SJSA1 (cell line): ENCODE data around the gene CNDP1. TPM values are rescaled to one million over a fixed set of nuclear protein-coding genes. Genes with fewer than 3 reads are reported as not detected.

Experiments used
- DNase-seq, 2 experiments: peaks; one replicate each; pipeline ENCODE4 v3.0.0-alpha.2; 2015 to 2020; ENCODE audit warnings: low spot score in 2 of 2, low read depth in 1 of 2
- H3K27ac ChIP-seq: fragments of 250-450 bp; sonication (Bioruptor Pico); 2 replicates; pipeline ENCODE4 v1.5.1; 2020; ENCODE audit warnings: mild to moderate bottlenecking, moderate library complexity
- H3K27me3 ChIP-seq: fragments of 250-450 bp; sonication (Bioruptor Pico); replicated peaks from 2 replicates; pipeline ENCODE4 v1.5.1; 2020; ENCODE audit warnings: mild to moderate bottlenecking, moderate library complexity
- H3K36me3 ChIP-seq: fragments of 250-450 bp; sonication (Bioruptor Pico); 2 replicates; pipeline ENCODE4 v1.5.1; 2020; ENCODE audit warnings: mild to moderate bottlenecking
- H3K4me1 ChIP-seq: fragments of 250-450 bp; sonication (Bioruptor Pico); replicated peaks from 2 replicates; pipeline ENCODE4 v1.6.1; 2021; ENCODE audit warnings: mild to moderate bottlenecking
- H3K4me3 ChIP-seq: fragments of 250-450 bp; sonication (Bioruptor Pico); 2 replicates; pipeline ENCODE4 v1.5.1; 2020; ENCODE audit warnings: mild to moderate bottlenecking
- H3K9me3 ChIP-seq: fragments of 250-450 bp; sonication (Bioruptor Pico); replicated peaks from 2 replicates; pipeline ENCODE4 v1.5.1; 2020; ENCODE audit warnings: mild to moderate bottlenecking
- total RNA-seq: library from RNA; depleted of rRNA; stranded (reverse); fragments of >200 nt; shearing (Covaris generic); gene quantifications from 2 replicates; pipeline ENCODE4 v1.2.3, GENCODE V29; 2014

Gene CNDP1
- total RNA-seq, 1 experiment from 2014 or later, result not detected

DNA sequence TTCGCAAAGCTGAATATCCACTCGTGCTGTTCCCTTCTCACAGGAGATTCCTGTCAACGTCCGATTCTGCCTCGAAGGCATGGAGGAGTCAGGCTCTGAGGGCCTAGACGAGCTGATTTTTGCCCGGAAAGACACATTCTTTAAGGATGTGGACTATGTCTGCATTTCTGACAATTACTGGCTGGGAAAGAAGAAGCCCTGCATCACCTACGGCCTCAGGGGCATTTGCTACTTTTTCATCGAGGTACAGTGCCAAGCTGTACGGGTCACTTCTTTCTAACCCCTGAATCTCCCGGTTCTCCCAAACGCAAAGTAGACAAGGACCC lies 23.6 kb upstream of the CNDP1 start:
- DNase-seq, result no peak
- Histone ChIP-seq H3K27ac (no peak overlapping the region), H3K4me3 (no peak overlapping the region), H3K36me3 (peaks cover 85% of the 10 kb centered on the region), H3K27me3 (no peaks in the 10 kb centered on the region), H3K4me1 (no peaks in the 10 kb centered on the region), H3K9me3 (no peaks in the 10 kb centered on the region)

DNA sequence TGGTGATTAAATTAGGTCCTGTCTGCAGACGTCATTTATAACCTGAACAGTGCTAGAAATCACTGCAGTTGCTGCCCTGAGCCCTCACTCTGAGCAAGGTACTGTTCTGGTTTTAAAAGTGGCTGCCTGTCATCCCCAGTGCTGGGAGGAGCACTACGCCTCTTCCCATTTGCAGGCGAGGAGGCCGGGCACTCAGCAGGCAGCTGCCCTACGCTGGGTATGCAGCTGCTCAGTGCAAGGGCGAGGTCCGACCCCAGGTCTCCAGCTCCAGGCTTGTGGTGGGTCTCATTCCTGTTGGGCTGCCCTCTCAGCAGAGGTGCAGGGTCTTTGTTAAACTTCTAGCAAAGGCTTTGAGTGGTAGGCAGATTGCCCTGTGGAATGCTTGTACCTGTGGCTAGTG lies 22.5 kb upstream of the CNDP1 start:
- no peak for DNase-seq
- H3K27ac ChIP-seq, result no peak overlapping the region
- H3K9me3 ChIP-seq, result no peaks in the 10 kb centered on the region
- H3K4me1 ChIP-seq, result no peaks in the 10 kb centered on the region
- peaks cover 87% of the 10 kb centered on the region for H3K36me3 ChIP-seq
- H3K27me3 ChIP-seq, result no peaks in the 10 kb centered on the region
- H3K4me3 ChIP-seq, result no peak overlapping the region

DNA sequence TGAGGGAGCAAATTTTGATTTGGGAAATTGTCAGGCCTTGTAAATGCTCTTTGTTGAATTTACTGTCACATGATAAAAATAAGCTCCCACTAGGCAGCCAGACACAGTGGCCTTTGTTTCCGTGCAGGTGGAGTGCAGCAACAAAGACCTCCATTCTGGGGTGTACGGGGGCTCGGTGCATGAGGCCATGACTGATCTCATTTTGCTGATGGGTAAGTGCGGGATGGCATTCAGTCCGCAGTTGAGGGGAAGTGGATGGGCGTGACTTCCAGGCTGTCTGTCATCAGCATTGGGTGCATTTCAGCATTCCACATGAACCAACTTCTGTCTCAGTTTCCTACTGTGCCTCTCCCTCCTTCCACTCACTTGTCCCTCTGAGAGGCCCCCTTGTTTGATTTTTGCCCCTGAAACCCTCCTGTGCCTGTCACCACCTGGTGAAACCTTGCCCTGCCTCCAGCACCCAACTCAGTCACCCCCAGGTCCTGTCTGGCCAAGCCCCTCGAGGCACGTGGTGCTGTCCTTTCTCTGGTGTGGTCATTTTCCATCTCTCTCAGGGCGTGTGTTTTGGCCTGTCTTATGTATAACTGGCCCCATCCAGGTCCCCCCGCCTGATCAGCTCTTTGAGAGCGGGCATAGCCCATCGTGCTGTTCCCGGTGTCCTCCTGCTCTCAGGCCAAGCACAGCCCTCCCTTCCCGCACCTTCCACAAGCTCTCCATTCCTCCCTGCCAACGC lies 21.8 kb upstream of the CNDP1 start:
- H3K27ac ChIP-seq, result no peak overlapping the region
- DNase-seq, result no peak
- no peaks in the 10 kb centered on the region for H3K4me1 ChIP-seq
- H3K9me3 ChIP-seq, result no peaks in the 10 kb centered on the region
- H3K36me3 ChIP-seq, result peaks cover 89% of the 10 kb centered on the region
- H3K4me3 ChIP-seq, result no peak overlapping the region
- no peaks in the 10 kb centered on the region for H3K27me3 ChIP-seq

DNA sequence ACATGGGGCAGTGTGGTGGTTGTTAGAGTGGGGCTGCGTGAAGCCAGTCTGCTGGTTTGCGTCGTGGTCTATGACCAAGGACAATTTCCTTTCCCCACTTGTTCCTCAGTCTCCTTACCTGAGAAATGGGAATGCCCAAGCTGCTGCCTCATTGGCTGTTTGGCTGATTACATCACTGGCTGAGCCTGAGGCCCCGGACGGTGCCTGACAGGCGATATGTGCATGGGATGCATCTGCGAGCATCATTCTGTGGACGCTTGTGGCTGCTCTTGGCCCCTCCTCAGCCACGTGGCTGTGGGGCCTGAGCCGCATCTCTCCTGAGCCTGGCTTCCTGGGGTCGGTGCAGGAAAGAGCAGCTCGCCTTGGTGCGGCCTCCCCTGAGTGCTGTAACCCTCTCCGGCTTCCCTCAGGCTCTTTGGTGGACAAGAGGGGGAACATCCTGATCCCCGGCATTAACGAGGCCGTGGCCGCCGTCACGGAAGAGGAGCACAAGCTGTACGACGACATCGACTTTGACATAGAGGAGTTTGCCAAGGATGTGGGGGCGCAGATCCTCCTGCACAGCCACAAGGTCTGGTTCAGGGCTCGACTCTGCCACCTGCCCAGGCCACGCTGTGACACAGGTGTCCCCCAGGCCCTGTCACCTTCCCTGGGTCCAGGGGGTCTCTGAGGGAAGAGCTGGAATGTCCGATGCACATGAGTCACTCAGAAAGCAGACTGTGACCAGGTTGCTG lies 21.0 kb upstream of the CNDP1 start:
- Histone ChIP-seq H3K27ac (no peak overlapping the region), H3K36me3 (peaks cover 88% of the 10 kb centered on the region), H3K27me3 (no peaks in the 10 kb centered on the region), H3K4me3 (no peak overlapping the region), H3K4me1 (no peaks in the 10 kb centered on the region), H3K9me3 (no peaks in the 10 kb centered on the region)
- no peak for DNase-seq

DNA sequence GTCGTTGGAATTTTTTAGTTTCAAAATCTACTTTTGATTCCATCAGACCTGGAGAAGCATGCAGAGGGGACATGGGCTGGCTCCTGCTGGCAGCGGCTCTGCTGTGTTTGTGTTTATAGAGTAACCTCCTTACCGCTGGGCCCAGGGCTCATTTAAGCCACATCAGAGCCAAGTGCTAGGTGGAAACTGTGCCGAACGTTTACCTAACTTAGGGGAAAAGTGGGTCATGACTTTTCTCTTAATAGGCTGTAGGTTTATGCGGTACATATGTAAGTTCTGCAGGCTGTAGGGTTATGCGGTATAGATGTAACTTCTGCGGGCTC lies 20.5 kb upstream of the CNDP1 start:
- H3K36me3 ChIP-seq, result peaks cover 88% of the 10 kb centered on the region
- H3K4me1 ChIP-seq, result no peaks in the 10 kb centered on the region
- H3K4me3 ChIP-seq, result no peak overlapping the region
- H3K27ac ChIP-seq, result no peak overlapping the region
- no peak for DNase-seq
- no peaks in the 10 kb centered on the region for H3K27me3 ChIP-seq
- no peaks in the 10 kb centered on the region for H3K9me3 ChIP-seq

DNA sequence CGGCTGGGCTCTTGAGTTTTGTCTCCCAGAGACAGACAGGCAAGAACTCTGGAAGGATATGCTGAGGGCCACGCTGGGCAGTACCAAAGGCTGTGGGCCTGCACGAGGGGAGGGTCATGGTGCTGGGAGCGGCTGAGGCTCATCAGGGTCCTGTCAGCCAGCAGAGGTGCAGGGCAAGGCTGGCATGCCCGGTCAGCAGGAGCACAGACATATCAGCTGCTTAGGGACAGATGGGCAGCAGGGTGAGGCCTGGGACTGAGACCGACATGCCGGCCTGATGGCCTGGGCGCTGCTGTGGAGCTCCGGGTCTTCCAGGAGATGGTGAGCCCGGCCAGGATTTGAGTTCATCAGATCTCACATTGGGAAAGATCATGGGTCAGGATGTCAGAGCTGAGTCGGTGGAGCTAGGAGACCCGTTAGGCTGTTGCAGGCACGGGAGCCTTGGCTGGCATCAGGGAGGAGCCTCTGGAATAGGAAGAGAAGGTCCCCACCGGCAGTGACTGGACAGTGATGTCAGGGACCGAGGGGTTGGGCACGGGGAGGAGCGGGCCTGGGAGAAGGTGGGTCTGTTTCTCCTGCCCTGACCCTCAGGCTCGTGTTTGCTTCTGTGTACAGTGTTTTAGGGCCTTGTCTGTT lies 19.3 kb upstream of the CNDP1 start:
- no peak for DNase-seq
- no peaks in the 10 kb centered on the region for H3K9me3 ChIP-seq
- H3K27me3 ChIP-seq, result no peaks in the 10 kb centered on the region
- H3K36me3 ChIP-seq, result peaks cover 88% of the 10 kb centered on the region
- H3K4me1 ChIP-seq, result no peaks in the 10 kb centered on the region
- no peak overlapping the region for H3K4me3 ChIP-seq
- H3K27ac ChIP-seq, result no peak overlapping the region

DNA sequence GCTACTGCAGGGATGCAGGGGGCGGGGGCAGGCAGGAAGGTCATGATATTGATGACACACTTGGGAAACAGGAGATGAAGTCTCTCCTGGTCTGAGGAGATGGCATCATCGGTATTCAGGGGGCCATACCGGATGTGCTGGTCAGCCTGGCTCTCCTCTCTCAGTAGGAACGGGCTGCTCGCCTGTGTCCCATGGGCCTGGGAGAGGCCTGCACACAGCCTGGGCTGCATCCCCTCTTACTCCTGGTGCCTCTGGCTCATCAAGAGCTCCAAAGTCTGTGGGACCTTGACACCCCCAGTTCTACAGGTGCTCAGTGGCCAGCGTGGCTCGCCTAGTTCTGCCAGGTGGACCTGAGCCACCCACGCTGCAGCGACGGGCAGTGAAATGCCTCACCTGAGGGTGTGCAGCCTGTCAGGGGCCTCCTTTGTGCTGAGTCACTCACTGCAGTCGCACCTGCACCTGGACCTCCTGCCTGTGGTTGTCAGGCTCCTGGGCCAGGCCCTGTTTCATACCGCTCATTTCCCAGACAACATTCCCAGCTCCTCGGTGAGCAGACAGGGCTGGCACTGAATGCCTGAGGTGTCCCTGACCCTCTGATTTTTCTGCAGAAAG lies 18.6 kb upstream of the CNDP1 start:
- DNase-seq, result no peak
- Histone ChIP-seq H3K4me3 (no peak overlapping the region), H3K27me3 (no peaks in the 10 kb centered on the region), H3K36me3 (peaks cover 85% of the 10 kb centered on the region), H3K9me3 (no peaks in the 10 kb centered on the region), H3K4me1 (no peaks in the 10 kb centered on the region), H3K27ac (no peak overlapping the region)

DNA sequence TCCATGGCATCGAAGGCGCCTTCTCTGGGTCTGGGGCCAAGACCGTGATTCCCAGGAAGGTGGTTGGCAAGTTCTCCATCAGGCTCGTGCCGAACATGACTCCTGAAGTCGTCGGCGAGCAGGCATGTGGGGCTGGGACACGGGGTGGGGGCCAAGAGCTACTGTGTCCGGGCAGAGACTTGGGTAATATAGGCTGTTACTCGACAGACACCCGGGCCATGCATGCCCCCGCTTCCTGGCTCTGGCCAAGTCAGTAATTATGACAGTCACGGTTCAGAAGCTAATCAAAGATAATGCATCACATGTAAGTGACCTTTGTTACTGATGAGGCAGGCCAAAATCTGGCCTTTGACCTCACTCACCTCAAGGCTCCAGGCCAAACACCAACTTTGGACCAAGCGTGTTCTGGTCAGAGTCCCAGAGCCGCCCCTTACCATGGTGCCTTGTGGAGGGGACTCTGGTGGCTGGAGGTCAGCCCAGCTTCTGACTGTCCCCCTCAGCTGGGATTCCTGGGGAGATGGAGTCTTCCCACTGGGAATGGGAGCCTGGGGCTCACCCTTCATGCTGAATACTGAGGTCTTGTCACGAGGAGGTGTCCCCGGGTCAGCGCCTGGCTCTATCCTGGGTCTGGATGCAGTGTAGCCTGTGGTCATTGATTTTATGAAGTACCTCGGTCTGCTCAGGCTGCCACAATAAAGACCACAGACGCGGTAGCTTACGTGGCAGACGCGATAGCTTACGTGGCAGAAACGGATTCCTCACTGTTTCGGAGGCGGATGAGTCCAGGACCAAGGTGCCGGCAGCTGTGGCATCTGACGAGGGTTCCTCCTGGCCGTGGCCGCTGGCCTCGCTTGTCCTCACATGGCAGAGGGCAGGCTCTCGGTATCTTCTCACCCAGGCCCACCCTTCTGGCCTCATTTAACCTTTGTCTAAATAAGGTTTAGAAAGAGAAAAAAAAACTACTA lies 17.7 kb upstream of the CNDP1 start:
- Histone ChIP-seq H3K9me3 (no peaks in the 10 kb centered on the region), H3K27me3 (no peaks in the 10 kb centered on the region), H3K4me1 (no peaks in the 10 kb centered on the region), H3K4me3 (no peak overlapping the region), H3K36me3 (peaks cover 85% of the 10 kb centered on the region), H3K27ac (no peak overlapping the region)
- no peak for DNase-seq

DNA sequence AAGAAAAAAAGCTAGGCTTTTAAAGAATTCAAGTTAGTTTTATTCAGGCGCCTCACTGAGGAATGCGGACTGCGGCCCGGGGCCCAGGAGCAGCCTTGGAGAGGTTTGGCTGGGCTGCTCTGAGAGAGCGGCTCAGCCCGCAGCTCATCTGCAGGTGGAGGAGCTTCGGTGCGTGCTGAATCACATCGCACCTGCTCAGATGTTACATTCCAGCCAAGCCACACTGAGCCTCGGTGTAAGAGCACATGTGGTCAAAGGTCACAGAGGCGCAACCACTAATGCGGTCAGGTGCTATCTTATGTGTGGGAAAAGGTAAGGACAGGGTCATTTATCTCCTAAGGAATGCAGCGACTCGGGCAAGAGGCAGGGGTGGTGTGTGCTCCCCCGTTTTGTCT lies 17.1 kb upstream of the CNDP1 start:
- H3K4me1 ChIP-seq, result no peaks in the 10 kb centered on the region
- DNase-seq, result no peak
- H3K27ac ChIP-seq, result no peak overlapping the region
- no peaks in the 10 kb centered on the region for H3K27me3 ChIP-seq
- peaks cover 81% of the 10 kb centered on the region for H3K36me3 ChIP-seq
- H3K4me3 ChIP-seq, result no peak overlapping the region
- H3K9me3 ChIP-seq, result no peaks in the 10 kb centered on the region

DNA sequence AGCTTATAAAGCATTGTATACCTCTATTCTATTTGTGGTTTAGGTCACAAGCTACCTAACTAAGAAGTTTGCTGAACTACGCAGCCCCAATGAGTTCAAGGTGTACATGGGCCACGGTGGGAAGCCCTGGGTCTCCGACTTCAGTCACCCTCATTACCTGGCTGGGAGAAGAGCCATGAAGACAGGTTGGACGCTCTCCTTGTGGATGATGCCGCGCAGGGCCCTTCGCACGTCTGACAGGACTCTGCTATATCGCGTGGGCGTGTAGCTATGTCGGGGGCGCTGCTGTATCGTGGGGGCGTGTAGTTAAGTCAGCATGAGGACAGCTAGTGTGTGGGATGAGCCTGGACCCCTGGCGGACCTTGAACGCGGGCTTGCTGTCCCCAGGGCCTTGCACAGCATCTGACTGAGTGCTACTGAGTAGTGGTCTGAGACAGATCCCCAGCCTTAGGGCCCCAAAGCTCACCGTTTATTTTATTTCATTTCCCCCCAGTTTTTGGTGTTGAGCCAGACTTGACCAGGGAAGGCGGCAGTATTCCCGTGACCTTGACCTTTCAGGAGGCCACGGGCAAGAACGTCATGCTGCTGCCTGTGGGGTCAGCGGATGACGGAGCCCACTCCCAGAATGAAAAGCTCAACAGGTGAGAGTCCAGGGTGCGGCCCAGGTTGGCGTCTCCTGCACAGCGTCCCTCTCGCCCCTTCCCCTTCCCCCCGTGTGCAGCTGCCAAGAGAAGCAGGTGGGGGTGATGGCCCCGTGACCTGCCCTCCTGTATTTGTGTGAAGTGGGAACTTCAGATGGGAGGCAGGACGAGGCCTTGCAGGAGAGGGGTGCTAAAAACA lies 15.6 kb upstream of the CNDP1 start:
- DNase-seq, result no peak
- Histone ChIP-seq H3K27ac (no peak overlapping the region), H3K9me3 (no peaks in the 10 kb centered on the region), H3K4me3 (no peak overlapping the region), H3K4me1 (peaks cover 8% of the 10 kb centered on the region), H3K36me3 (peaks cover 66% of the 10 kb centered on the region), H3K27me3 (no peaks in the 10 kb centered on the region)

DNA sequence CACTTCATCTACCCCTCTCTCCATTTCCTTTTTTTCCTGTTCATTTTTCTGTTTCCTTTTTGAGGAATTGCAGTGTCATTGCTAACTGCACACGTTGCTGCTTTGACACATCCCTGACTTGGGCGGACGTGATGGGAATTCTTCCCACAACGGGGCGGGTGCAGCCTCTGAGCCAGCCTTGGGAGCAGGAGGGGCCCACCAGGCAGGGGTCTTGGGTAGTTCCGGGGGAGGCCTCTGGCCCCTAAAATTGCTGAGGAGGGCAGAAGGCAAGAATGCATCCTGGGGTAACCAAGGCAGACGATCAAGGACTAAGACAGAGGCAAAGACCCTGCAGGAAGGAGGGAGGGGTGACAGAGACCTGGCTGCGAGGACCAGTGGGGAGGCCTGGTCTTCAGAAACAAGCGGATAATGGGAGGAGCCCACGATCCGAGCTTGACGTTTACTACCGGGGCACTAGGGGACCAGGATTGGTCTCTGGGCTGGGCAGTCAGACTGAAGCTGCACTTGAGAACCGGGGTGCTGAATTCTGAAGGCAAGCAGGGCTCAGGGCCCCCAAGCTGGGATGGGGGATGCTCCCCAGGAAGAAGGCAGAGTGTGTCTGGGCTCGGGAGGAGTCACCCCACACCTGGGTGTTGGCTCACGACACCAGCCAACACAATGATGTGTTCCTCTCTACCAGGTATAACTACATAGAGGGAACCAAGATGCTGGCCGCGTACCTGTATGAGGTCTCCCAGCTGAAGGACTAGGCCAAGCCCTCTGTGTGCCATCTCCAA lies 14.8 kb upstream of the CNDP1 start:
- no peak for DNase-seq
- no peaks in the 10 kb centered on the region for H3K27me3 ChIP-seq
- no peaks in the 10 kb centered on the region for H3K9me3 ChIP-seq
- H3K4me1 ChIP-seq, result peaks cover 16% of the 10 kb centered on the region
- no peak overlapping the region for H3K27ac ChIP-seq
- peaks cover 64% of the 10 kb centered on the region for H3K36me3 ChIP-seq
- H3K4me3 ChIP-seq, result no peak overlapping the region

DNA sequence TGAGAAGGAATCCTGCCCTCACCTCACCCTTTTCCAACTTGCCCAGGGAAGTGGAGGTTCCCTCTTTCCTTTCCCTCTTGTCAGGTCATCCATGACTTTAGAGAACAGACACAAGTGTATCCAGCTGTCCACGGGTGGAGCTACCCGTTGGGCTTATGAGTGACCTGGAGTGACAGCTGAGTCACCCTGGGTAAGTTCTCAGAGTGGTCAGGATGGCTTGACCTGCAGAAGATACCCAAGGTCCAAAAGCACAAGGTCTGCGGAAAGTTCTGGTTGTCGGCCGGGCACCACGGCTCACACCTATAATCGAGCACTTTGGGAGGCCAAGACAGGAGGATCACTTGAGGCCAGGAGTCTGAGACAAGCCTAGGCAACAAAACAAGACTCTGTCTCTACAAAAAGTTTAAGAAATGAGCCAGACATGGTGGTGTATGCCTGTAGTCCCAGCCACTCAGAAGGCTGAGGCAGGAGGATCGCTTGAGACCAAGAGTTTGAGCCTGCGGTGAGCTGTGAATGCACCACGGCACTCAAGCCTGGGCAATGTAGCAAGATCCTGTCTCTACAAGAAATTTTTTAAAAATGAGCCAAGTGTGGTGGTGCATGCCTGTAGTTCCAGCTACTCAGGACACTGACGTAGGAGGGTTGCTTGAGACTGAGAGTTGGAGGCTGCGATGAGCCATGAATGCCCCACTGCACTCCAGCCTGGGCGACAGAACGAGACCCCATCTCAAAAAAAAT lies 14.0 kb upstream of the CNDP1 start:
- no peak for DNase-seq
- Histone ChIP-seq H3K4me3 (no peak overlapping the region), H3K27me3 (no peaks in the 10 kb centered on the region), H3K9me3 (no peaks in the 10 kb centered on the region), H3K27ac (no peak overlapping the region), H3K4me1 (peaks cover 16% of the 10 kb centered on the region), H3K36me3 (peaks cover 59% of the 10 kb centered on the region)
